Measurements from ENCODE around the gene NTNG1.

- TF ChIP-seq CTCF (IDR thresholded peaks at IDR 0.05), result no peak
- TF ChIP-seq POLR2A (IDR thresholded peaks at IDR 0.05; ENCODE audit: low read depth), result no peak
- TF ChIP-seq EP300 (IDR thresholded peaks at IDR 0.05), result no peak
Observed at GRCh38 chr1:107202007-107202406, 61.2 kb downstream of the NTNG1 start.

All from esophagus muscularis mucosa (tissue), 4 donors.